Hematopoietic multipotent progenitor cell treated with erythropoietin and hydrocortisone succinate and interleukin-3 and kit ligand, for 17 days (in vitro differentiated cells): ENCODE data around the gene PGM1.

Experiments
- DNase-seq: peaks from one replicate; pipeline ENCODE4 v3.0.0-alpha.2; 2015; ENCODE audit warnings: low spot score

The PGM1 gene

DNA sequence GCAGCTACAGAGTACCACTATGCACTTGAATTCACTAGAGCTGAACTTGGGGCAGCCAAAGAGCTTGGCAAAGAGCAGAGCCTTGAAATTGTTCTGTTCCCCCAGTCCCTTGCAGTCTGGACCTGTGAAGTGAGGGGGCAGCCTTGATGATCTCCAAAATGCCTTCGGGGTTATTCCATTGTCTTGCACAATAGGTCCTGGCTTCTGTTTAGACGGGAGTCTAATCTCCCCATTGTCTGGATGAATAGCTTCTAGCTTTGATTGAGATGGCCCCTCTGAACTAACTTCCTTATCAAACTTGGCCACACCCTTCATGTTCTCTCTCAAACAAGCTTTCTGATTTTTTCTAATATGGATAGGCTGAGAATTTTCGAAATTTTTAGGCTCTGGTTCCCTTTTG is 72.6 kb downstream of the PGM1 start:
- no peak for DNase-seq

DNA sequence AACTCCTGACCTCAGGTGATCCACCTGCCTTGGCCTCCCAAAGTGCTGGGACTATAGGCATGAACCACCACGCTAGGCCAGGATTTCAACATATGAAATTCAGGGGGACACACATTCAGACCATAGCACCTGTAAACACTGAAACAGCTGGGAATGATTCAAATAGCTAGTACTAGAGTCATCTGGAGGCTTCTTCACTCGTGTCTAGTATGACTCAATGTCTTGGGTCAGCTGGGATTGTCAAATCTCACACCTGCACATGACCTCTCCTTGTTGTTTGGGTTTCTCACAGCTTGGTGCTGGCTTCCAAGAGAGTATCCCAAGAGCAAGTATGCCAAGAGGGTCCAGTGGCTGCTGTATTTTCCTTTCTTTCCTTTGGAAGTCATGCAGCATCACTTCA is 75.1 kb downstream of the PGM1 start:
- DNase-seq: no peak

- no peak for DNase-seq
These were observed 76.1 kb downstream of the PGM1 start for GRCh38 chr1:63669151-63669961.

- DNase-seq: no peak
These were observed 77.0 kb downstream of the PGM1 start for GRCh38 chr1:63670164-63670563.

DNA sequence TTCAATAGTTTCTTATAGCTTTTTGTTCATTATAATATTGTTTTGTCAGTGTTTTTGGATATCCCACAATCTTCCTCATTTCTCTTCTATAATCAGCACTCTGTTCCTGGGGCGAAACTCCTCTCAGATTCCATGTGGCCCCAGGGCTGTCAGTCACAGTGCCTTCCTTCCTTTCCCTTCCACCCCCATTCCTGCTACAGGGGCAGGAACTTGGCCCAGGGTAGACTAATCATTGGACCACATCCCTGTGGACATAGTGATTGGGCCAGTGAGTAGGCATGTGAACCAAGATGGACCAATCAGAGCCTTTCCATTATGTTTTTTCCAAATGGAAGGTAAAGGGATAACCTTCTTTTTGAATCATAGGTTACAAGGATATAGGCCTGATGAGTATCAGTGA is 78.3 kb downstream of the PGM1 start:
- no peak for DNase-seq

- DNase-seq: no peak
These were observed 81.1 kb downstream of the PGM1 start for GRCh38 chr1:63674238-63674864.

GRCh38 chr1:63674865-63675419 is 81.7 kb downstream of the PGM1 start:
- DNase-seq: no peak

GRCh38 chr1:63675420-63675931 is 82.3 kb downstream of the PGM1 start:
- no peak for DNase-seq

GRCh38 chr1:63677497-63677896 is 84.3 kb downstream of the PGM1 start:
- no peak for DNase-seq

- DNase-seq: no peak
These were observed 85.0 kb downstream of the PGM1 start for GRCh38 chr1:63678200-63678599.

DNA sequence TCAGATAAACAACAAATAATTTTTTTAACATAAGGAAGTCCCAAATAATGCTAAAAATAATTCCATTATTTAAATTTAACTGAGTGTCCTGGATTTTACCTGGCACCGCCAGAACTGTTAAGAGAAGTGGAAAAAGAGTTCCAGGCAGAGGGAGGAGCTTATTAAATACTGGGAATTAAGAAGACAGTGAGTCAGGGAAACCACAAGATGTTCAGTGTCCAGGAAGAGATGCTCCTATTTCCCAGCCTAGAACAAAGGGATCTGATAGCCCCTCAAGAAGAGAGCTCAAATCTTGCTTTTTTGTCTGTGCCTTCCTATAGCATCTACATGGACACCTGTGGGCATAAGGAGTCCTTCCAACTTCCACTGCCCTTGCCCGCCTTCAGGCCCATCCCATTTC is 85.9 kb downstream of the PGM1 start:
- no peak for DNase-seq

DNA sequence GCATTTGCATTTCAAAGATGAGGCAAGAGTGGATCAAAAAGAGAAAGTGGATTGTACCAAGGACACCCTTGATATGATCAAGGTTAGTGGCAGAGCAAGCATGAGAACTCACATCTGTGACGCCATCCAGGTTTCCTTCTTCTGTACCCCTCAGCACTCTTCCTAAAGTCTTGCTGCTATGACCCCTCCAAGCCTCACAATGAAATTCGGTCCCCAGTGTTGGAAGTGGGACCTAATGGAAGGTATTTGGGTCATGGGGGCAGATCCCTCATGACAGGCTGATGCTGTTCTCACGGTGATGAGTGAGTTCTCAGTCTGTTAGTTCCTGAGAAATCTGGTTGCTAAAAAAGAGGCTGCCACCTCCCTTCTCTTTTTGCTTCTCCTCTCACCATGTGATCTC is 86.4 kb downstream of the PGM1 start:
- DNase-seq: no peak

DNA sequence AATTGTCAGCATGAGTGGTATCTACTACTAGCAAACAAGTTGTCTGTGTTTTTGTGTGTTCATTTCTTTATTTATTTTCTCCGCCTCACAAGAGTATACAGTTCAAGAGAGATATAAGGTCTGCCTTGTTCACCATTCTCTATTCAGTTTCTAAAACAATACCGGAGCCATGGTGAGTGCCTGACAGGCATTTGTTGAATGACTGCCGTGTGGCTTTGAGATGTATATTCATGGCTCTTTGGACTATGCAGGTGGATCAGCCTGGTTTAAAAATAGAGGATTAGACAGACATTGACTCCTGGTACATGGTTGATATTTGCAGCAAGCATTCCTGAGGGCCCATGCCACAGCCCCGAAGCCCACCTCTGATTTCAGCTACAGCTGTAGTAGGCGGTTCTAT is 89.7 kb downstream of the PGM1 start:
- no peak for DNase-seq

DNA sequence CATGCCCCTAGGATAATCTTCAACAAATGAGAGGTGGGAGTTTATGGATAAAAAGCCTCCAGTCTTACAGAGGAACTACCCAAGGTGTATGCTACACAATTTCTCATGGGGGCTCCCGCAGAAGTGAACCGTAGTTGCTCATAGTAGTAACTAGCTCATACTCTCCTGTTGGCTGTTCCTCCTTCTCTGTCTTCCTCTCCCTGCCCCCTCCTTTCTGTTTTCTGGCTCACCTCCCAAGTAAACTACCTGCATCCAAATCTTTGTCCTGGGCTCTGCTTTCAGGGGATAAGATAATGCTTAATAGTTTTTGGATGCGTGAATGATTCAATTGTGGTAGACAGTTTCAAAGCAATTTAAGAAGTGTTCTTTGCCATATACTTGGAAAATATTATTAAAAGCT is 90.5 kb downstream of the PGM1 start:
- DNase-seq: no peak

DNA sequence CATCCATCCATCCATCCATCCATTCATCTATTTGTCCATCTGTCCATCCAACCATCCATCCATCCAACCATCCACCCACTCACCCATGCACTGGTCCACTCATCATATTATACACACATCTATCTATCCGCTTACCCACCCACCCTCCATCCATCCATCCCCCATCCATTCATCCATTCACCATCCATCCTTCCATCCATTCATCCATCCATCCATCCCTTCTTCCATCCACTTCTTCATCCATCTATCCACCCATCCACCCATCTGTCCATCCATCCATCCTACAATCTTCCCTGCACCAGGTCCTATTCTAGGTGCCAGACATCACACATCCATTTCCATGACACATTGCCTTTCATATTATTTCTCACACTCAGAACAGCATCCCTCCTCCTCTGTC is 93.5 kb downstream of the PGM1 start:
- no peak for DNase-seq

DNA sequence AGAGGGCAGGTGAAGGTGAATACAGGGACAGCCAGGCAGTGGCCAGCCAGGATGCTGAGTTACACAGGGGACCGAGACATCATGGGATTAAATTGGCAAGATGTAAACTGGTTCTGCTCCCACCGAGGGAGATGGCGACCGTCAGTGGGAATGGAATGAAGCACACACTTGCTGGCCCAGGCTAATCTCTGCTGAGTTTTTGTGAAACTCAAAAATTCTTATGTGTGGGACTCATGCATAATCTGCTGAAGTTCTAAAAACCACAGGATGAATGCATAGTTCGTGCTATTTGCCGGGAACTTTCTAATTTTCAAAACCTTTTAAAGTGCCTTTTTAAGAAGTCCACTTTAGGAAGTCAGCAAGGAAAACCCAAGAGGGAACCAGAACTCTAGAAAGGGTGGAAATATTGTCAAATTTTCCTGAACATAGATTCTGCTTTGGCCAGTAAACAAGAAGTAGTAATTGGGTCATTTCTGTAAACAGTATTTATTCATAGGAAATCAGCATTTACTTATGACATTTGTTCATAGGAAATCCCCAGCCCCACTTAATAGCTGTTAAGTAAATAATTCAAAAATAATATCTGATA is 95.2 kb downstream of the PGM1 start:
- DNase-seq: no peak

DNA sequence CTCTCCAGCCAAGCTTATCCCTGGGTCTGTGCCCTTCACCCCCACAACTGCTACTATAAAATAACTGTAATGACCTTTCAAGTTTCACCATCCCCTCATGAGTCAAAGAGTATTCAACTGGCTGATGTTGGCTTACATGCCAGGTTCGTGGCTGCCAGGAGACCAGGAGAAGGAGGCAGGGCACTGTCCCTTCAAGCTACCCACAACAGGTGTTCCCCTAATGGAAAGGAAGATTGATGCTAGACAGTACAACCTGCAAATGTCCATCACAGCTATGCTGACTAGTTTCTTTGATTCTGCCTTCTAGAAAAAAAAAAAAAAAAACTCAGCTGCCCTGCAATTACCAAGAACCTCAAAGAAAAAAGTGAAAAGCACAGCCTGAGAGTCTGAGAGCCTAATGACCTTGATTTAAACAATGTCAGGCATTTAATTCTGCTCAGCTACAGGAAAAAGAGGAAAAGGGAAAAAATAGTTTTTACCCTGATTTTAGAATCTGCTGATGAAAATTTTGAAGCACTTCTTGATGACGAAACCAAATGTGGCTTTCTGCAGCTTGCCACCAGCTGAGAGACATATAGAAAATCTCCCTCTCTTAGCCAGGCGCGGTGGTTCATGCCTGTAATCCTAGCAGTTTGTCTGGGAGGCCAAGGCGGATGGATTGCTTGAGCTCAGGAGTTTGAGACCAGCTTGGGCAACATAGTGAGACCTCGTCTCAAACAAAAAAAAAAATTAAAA is 97.9 kb downstream of the PGM1 start:
- DNase-seq: no peak

DNA sequence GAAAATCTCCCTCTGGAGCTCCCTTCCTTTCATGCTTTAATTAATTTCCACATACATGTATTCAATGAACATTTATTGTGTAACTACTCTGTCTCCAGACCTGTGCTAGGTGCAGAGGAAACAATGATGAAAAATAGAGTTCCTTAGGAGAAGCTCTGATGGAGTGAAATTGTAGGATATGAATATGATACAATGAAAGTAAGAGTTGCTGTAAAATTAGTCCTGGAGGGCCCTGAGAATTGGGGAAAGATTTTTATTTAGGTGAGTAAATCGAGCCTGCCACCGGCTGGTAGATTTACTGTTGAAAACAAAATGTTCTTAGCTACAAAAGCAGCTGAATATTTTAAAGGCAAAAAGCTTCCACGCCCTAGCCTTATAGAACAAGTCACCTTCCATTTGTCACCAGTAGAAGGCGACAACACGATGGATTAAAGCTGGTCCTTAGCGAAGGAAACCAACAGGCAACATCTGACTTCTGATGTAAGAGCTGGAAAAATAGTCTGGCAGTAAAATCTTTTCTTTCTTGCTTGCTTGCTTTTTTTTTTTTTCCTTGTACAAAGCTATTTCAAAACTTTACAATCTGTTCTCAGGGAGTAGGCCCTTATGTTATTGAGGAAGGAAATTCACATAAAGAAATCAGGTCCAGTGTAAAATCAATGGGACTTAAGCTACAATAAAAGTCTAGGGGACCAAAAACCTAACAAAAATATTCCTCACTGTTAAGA is 98.7 kb downstream of the PGM1 start:
- DNase-seq: no peak

- no peak for DNase-seq
These were observed 100.8 kb downstream of the PGM1 start for GRCh38 chr1:63693944-63694571.

DNA sequence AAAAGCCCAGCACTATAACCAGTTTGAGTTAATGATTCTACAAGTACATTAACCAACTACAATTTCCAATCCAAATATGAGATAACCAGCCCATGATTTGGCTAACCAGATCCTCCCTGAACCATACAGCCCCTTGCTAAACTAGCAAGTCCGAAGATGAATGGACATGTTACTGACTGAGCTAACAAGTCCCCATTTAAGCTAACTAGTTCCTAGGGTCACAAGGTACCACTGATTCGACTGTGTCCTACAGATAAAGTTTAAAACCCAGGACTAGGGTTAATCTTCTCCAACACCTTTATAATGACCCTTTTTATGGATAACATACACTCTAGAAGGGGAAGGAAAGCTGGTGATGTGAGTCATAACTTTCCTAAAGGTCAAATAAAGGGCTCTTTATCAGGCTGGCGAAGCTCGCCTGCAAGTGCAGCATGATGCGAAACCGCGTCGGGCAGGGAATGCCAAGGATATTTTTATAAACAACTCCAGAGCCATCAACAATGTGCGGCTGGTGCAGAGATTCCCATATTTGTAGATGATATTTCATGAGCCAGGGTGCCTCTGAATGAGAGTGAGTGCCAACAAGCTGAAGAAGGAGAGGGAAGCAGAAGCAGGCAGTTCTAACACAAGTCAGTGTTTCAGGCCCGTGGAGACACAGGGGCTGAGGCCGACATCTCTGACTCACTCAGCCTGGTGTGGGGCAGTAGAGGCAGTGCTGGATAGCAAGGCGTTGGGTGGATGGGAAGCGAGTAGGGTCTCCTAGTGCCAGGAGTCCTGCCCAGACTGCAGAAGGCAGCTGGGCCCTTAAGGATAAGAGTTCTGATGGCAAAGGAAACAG is 105.0 kb downstream of the PGM1 start:
- DNase-seq: no peak
